ENCODE measurements around the gene MYCT1.

The MYCT1 gene

GRCh38 chr6:152721956-152722355 is 24.3 kb downstream of the MYCT1 start:
- no peak for DNase-seq (ENCODE audit: low read depth in 1 of 2, low spot score in 1 of 2)
- Histone ChIP-seq H3K27me3 (ENCODE audit: insufficient read depth, poor library complexity, severe bottlenecking) (no peaks in the 10 kb centered on the region), H3K4me3 (replicated peaks; ENCODE audit: insufficient read depth, low read length) (no peak overlapping the region), H3K27ac (replicated peaks) (no peak overlapping the region)
- TF ChIP-seq GABPA (IDR thresholded peaks at IDR 0.05; ENCODE audit: low read depth) (no peak), CTCF (IDR thresholded peaks at IDR 0.05; ENCODE audit: insufficient read depth, low read length) (no peak), REST (IDR thresholded peaks at IDR 0.05; ENCODE audit: insufficient replicate concordance, low read depth) (no peak), SPI1 (IDR thresholded peaks at IDR 0.05; ENCODE audit: borderline replicate concordance, low read depth) (no peak), POLR2AphosphoS5 (IDR thresholded peaks at IDR 0.05; ENCODE audit: low read depth) (no peak)

- Histone ChIP-seq H3K27me3 (ENCODE audit: insufficient read depth, poor library complexity, severe bottlenecking) (no peaks in the 10 kb centered on the region), H3K4me3 (replicated peaks; ENCODE audit: insufficient read depth, low read length) (no peak overlapping the region), H3K27ac (replicated peaks) (no peak overlapping the region)
- no peak for DNase-seq (ENCODE audit: low read depth in 1 of 2, low spot score in 1 of 2)
- TF ChIP-seq REST (IDR thresholded peaks at IDR 0.05; ENCODE audit: insufficient replicate concordance, low read depth) (no peak), GABPA (IDR thresholded peaks at IDR 0.05; ENCODE audit: low read depth) (no peak), SPI1 (IDR thresholded peaks at IDR 0.05; ENCODE audit: borderline replicate concordance, low read depth) (no peak), POLR2AphosphoS5 (IDR thresholded peaks at IDR 0.05; ENCODE audit: low read depth) (no peak), CTCF (IDR thresholded peaks at IDR 0.05; ENCODE audit: insufficient read depth, low read length) (no peak)
These were observed 25.7 kb downstream of the MYCT1 start for GRCh38 chr6:152723398-152723797.

- Histone ChIP-seq H3K27me3 (ENCODE audit: insufficient read depth, poor library complexity, severe bottlenecking) (no peaks in the 10 kb centered on the region), H3K27ac (replicated peaks) (no peak overlapping the region), H3K4me3 (replicated peaks; ENCODE audit: insufficient read depth, low read length) (no peak overlapping the region)
- DNase-seq (ENCODE audit: low read depth in 1 of 2, low spot score in 1 of 2), result no peak
- TF ChIP-seq SPI1 (IDR thresholded peaks at IDR 0.05; ENCODE audit: borderline replicate concordance, low read depth) (no peak), CTCF (IDR thresholded peaks at IDR 0.05; ENCODE audit: insufficient read depth, low read length) (no peak), POLR2AphosphoS5 (IDR thresholded peaks at IDR 0.05; ENCODE audit: low read depth) (no peak), REST (IDR thresholded peaks at IDR 0.05; ENCODE audit: insufficient replicate concordance, low read depth) (no peak), GABPA (IDR thresholded peaks at IDR 0.05; ENCODE audit: low read depth) (no peak)
These were observed 28.6 kb downstream of the MYCT1 start for GRCh38 chr6:152726313-152726712.
